Lower lobe of right lung (tissue), 2 donors: ENCODE results near the gene ADAMTS17. TPM values are rescaled to one million over a fixed set of nuclear protein-coding genes. Genes with fewer than 3 reads are reported as not detected.

Experiments
- ATAC-seq, 2 donors: fragments of 200-7000 bp; cut with Tn5 transposase; one replicate each; pipeline ENCODE4 v1.9.1; 2020 to 2022; ENCODE audit warnings: mild to moderate bottlenecking in 2 of 2, moderate library complexity in 2 of 2
- DNase-seq: peaks from one replicate; pipeline ENCODE4 v3.0.0-alpha.2; 2020
- H3K27ac ChIP-seq: fragments of 200-600 bp; one replicate; pipeline ENCODE4 v1.8.0; 2022
- H3K27me3 ChIP-seq: fragments of 200-600 bp; one replicate; pipeline ENCODE4 v1.8.0; 2022; ENCODE audit warnings: low read depth
- H3K36me3 ChIP-seq: fragments of 200-600 bp; one replicate; pipeline ENCODE4 v1.8.0; 2022; ENCODE audit warnings: mild to moderate bottlenecking
- H3K4me1 ChIP-seq: fragments of 200-600 bp; one replicate; pipeline ENCODE4 v1.8.0; 2022
- H3K4me3 ChIP-seq: fragments of 200-600 bp; one replicate; pipeline ENCODE4 v1.8.0; 2022; ENCODE audit warnings: mild to moderate bottlenecking
- H3K9me3 ChIP-seq: fragments of 200-600 bp; one replicate; pipeline ENCODE4 v1.8.0; 2022
- intact Hi-C: fragments of 100-400 bp; cut with DNase I; formaldehyde crosslinking; loops from one replicate; pipeline ENCODE4 v1.11.0; 2022
- total RNA-seq: library from RNA; stranded (reverse); fragmentation: NEBNext Ultra II Directional; extraction: Animal tissue kit (Norgen Biotek cat#: 25700); gene quantifications from one replicate; pipeline ENCODE4 v1.2.1, GENCODE V29; 2021
- TF ChIP-seq, protein P1 (sequence below): fragments of 200-600 bp; IDR thresholded peaks from one replicate; pipeline ENCODE4 v1.8.0; 2022; ENCODE audit warnings: antibody characterized with exemption, mild to moderate bottlenecking
- donor health status: DM: no; HTN: yes; CAD: no; lungs with severe emphysema.

Gene ADAMTS17
- total RNA-seq, 1 donor from 2014 or later = 3.0 TPM

DNA sequence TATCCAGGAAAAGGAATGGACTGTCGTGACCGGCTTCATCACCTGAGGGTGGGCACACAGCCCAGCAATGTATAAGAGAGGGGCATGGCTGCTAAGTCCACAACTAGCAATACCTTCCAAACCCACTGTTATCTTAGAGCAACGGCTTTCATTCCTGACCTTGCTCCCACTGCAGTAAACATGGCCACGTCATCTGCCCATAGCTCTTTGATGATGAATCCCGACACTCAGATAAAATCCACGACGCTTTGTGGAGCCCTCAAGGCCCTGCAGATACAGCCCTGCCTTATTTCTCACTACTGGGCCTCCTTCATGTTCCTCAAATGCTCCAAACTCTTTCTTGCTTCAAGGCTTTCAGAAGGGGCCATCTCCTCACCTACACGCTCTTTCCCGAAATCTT, 114.0 kb downstream of the ADAMTS17 start:
- Histone ChIP-seq H3K4me1 (no peaks in the 10 kb centered on the region), H3K36me3 (no peaks in the 10 kb centered on the region), H3K9me3 (no peaks in the 10 kb centered on the region), H3K27ac (no peak overlapping the region), H3K27me3 (no peaks in the 10 kb centered on the region), H3K4me3 (no peak overlapping the region)
- intact Hi-C loops = no loop called here
- no peak for ATAC-seq
- no peak for DNase-seq
- TF ChIP-seq, protein P1, sequence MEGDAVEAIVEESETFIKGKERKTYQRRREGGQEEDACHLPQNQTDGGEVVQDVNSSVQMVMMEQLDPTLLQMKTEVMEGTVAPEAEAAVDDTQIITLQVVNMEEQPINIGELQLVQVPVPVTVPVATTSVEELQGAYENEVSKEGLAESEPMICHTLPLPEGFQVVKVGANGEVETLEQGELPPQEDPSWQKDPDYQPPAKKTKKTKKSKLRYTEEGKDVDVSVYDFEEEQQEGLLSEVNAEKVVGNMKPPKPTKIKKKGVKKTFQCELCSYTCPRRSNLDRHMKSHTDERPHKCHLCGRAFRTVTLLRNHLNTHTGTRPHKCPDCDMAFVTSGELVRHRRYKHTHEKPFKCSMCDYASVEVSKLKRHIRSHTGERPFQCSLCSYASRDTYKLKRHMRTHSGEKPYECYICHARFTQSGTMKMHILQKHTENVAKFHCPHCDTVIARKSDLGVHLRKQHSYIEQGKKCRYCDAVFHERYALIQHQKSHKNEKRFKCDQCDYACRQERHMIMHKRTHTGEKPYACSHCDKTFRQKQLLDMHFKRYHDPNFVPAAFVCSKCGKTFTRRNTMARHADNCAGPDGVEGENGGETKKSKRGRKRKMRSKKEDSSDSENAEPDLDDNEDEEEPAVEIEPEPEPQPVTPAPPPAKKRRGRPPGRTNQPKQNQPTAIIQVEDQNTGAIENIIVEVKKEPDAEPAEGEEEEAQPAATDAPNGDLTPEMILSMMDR = no peak

DNA sequence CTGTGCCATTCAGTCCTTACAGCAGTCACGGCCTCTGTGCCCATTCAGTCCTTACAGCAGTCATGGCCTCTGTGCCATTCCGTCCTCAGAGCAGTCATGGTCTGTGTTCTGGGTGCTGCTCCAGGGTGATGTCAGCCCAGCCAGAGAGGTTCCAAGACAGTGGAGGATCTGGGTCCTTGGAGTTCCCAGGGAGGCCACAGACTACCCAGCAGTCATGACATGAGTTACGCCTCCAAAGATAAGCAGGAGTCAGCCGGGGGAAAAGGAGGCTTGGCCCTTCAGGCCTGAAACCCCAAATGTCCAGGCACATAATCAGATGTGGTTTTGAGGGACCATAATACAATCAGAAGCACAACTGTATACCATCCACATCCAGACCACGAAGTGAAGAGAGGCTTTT, 115.7 kb downstream of the ADAMTS17 start:
- intact Hi-C loops = no loop called here
- H3K4me1 ChIP-seq = no peaks in the 10 kb centered on the region
- ATAC-seq (no peak), DNase-seq (no peak)
- TF ChIP-seq, protein P1 = no peak
- H3K27me3 ChIP-seq = no peaks in the 10 kb centered on the region
- no peak overlapping the region for H3K27ac ChIP-seq
- H3K36me3 ChIP-seq = no peaks in the 10 kb centered on the region
- no peaks in the 10 kb centered on the region for H3K9me3 ChIP-seq
- no peak overlapping the region for H3K4me3 ChIP-seq

DNA sequence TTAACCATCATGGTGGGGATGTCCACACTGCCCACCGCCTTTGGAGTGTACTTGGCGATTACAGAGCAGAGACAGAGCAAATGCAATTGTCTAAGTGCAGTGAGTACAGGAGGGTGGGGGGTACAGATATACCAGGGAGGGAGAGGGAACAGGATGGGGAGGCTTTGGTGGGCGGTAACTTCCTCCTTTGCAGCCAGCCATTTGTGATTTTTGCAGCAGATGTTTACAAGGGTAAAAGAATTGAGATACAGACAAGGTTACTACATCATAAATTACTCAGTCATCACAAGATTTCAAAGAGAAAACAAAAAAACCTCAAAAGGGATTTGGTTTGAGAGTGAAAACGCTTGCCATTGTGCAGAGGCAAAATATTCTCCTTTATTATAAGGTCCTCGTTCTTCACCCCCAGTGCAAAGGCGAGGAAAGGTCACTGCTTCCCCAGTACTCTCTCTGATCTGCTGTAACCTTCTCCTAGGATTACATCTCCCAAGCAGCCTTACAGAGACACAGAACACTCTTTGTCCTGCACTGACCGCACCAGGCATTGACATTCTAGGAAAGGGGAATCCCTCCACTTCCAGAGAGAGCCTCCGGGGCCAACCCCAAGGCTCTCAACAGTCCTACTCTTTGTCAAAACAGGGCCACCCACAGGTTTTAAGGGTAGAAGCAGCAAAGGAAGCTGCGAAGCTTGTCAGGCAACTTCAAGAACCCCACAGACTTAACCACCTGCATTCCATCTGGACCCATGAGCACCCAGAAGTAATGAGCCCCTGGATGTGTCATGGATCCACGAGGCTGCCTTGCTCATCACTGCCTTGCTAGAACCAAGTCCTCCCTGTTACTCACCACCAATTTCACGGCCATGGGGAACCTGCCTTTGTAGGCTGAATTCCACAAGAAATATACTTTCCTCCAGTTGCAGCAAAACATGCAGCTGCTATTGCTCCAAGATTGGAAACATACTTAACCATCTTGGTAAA, 117.3 kb downstream of the ADAMTS17 start:
- ATAC-seq = no peak
- Histone ChIP-seq H3K36me3 (no peaks in the 10 kb centered on the region), H3K4me1 (no peaks in the 10 kb centered on the region), H3K4me3 (no peak overlapping the region), H3K27me3 (no peaks in the 10 kb centered on the region), H3K9me3 (no peaks in the 10 kb centered on the region), H3K27ac (no peak overlapping the region)
- intact Hi-C loops = no loop called here
- no peak for DNase-seq
- TF ChIP-seq, protein P1 = no peak

DNA sequence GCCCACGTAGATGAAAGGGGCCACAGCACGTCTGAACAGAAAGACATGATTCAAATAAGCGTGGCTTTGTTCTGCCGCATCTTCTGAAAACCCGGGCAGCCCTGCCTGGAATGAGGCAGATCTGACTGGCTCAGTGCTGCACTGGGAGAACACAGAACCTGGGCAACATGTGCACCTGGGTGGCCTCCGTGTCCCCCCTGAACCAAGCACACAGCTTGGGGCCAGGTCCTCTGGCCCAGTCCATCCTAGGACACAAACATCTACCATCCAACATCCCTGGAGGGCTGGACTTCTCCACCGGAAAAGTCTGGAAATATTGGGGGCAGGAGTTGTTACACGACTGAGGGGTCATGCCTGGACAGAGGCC, 119.4 kb downstream of the ADAMTS17 start:
- Histone ChIP-seq H3K27me3 (no peaks in the 10 kb centered on the region), H3K4me3 (no peak overlapping the region), H3K9me3 (no peaks in the 10 kb centered on the region), H3K27ac (no peak overlapping the region), H3K36me3 (no peaks in the 10 kb centered on the region), H3K4me1 (no peaks in the 10 kb centered on the region)
- no peak for ATAC-seq
- intact Hi-C loops = no loop called here
- TF ChIP-seq, protein P1 = no peak
- DNase-seq = no peak

DNA sequence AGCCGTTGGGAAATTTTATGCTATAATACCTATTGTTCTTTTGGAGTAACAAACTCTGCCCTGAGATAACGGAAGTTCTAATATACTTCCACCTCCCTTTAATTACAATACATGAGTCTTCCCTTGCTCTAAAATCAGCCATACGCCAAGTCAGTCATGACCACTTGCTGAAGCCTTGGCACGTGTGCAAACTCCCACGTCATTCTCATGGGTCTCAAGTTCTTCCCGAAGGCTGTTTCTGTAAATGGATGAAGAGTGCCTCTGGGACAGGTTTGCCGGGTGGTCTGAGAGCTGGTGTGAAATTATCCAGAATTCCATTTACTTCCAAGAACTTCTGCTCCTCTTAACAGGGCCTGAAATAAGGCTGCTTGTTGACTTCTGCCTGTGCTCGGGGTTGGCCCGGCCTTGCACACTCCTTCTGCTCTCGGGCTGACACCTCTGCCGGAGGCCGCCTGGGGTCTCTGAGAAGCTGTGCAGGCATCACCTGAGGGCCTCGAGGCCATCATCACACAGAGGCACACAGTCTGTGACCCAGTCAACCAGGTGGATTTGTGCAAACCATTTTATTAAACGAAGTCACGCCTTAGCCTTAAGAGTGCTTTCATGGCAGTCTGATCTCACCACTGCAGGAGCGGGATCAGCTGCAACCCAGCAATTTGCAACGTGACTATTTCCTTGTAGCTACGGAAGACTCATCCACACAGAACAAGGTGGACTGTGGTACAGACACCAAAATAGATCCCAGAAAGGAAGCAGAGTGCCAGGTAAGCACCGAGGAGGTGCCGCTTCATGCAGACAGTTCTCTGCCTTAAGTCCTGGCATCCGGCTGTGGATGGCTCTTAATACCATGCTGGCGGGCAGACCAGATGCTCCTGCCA, 120.1 kb downstream of the ADAMTS17 start:
- TF ChIP-seq, protein P1 = no peak
- intact Hi-C loops = no loop called here
- DNase-seq = no peak
- Histone ChIP-seq H3K4me1 (no peaks in the 10 kb centered on the region), H3K27ac (no peak overlapping the region), H3K4me3 (no peak overlapping the region), H3K36me3 (no peaks in the 10 kb centered on the region), H3K27me3 (no peaks in the 10 kb centered on the region), H3K9me3 (no peaks in the 10 kb centered on the region)
- no peak for ATAC-seq
